GM06990 (cell line): ENCODE data around the gene ZNFX1.

Experiments
- DNase-seq: peaks from one replicate; pipeline ENCODE4 v3.0.0-alpha.2; 2011; ENCODE audit not compliant: insufficient read length; ENCODE audit errors: extremely low read depth
- H3K27me3 ChIP-seq: replicated peaks from 2 replicates; pipeline ENCODE4 v1.6.0; 2011; ENCODE audit warnings: low read length; ENCODE audit not compliant: control insufficient read depth, insufficient read depth
- H3K36me3 ChIP-seq: 2 replicates; pipeline ENCODE4 v1.5.1; 2011; ENCODE audit warnings: low read length; ENCODE audit not compliant: control insufficient read depth, insufficient read depth
- H3K4me3 ChIP-seq: replicated peaks from 2 replicates; pipeline ENCODE4 v1.5.1; 2011; ENCODE audit warnings: low read depth, mild to moderate bottlenecking, control low read depth, low read length
- TF ChIP-seq, protein P1 (sequence below): IDR thresholded peaks from 2 replicates; pipeline ENCODE4 v1.5.1; 2011; ENCODE audit warnings: low read length, control low read depth, mild to moderate bottlenecking, inconsistent platforms; ENCODE audit not compliant: insufficient read depth, poor library complexity, severe bottlenecking

Gene ZNFX1

DNA sequence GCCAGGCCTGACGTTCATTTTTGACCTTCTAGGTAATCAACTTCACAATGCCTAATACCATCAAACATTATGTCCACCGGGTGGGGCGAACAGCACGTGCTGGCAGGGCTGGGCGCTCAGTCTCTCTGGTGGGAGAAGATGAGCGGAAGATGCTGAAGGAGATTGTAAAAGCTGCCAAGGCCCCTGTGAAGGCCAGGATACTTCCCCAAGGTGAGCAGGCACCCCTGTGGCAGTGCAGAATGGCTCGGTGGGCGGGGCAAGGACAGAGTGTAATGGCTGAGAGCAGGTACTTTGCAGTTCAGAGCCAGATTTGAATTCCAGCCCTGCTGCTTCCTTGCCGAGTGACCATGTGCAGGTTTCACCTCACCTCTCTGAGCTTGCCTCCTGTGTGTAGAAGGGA is 41.6 kb downstream of the ZNFX1 start:
- Histone ChIP-seq H3K27me3 (no peaks in the 10 kb centered on the region), H3K36me3 (peaks cover 35% of the 10 kb centered on the region), H3K4me3 (no peak overlapping the region)
- TF ChIP-seq, protein P1, sequence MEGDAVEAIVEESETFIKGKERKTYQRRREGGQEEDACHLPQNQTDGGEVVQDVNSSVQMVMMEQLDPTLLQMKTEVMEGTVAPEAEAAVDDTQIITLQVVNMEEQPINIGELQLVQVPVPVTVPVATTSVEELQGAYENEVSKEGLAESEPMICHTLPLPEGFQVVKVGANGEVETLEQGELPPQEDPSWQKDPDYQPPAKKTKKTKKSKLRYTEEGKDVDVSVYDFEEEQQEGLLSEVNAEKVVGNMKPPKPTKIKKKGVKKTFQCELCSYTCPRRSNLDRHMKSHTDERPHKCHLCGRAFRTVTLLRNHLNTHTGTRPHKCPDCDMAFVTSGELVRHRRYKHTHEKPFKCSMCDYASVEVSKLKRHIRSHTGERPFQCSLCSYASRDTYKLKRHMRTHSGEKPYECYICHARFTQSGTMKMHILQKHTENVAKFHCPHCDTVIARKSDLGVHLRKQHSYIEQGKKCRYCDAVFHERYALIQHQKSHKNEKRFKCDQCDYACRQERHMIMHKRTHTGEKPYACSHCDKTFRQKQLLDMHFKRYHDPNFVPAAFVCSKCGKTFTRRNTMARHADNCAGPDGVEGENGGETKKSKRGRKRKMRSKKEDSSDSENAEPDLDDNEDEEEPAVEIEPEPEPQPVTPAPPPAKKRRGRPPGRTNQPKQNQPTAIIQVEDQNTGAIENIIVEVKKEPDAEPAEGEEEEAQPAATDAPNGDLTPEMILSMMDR: no peak
- DNase-seq: no peak

DNA sequence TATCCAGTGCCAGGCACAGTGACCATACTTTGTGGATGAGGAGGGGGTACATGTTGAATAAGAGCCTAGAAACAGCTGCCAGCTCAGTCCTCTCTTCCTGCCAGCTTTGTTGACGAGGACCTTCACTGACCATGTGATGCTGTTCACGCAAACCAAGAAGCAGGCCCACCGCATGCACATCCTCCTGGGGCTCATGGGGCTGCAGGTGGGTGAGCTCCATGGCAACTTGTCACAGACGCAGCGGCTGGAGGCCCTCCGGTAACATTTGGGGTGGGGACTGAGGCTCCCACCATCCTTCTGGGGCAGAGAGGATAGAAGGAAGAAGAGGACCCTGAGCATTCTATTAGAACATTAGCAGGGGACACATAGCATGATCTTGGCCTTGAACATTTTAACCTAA is 43.0 kb downstream of the ZNFX1 start:
- TF ChIP-seq, protein P1: no peak
- DNase-seq: no peak
- H3K4me3 ChIP-seq: no peak overlapping the region
- peaks cover 45% of the 10 kb centered on the region for H3K36me3 ChIP-seq
- no peaks in the 10 kb centered on the region for H3K27me3 ChIP-seq

DNA sequence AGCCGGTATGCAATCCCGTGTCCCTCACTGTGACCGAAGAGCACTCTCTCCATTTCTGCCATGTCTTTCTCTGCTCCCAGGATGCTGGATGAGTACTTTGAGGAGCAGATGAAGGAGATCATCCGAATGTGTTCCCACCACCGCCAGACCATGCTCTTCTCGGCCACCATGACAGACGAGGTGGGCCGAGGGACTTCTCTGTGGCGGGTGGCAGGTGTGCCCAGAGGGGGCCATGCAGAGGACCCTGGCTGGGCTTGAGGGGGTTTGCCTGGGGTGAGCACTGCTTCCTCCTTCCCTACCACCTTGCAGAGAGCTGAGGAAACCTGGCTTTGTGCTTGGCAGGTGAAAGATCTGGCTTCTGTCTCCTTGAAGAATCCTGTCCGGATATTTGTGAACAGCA is 44.6 kb downstream of the ZNFX1 start:
- TF ChIP-seq, protein P1: no peak
- peaks cover 41% of the 10 kb centered on the region for H3K36me3 ChIP-seq
- no peak for DNase-seq
- no peak overlapping the region for H3K4me3 ChIP-seq
- H3K27me3 ChIP-seq: no peaks in the 10 kb centered on the region

DNA sequence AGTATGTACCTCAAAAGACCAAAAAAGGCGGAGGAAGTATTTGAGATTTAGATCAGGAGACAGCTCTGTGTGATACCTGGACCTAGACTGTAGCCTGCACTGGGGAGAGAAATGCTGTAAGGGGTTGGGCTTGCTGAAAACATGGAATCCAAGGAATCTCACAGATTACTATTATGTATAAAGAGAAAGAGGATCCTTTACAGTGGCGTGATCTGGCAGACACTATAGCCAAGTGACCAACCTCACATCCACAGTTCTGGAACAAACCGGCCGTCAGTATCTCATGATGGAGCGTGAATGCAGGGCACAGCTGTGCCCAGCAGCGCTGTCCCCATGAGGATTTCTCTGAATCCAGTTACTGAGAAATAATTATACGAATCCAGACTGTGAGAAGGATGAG is 46.4 kb downstream of the ZNFX1 start:
- DNase-seq: no peak
- peaks cover 39% of the 10 kb centered on the region for H3K36me3 ChIP-seq
- TF ChIP-seq, protein P1: no peak
- H3K27me3 ChIP-seq: no peaks in the 10 kb centered on the region
- no peak overlapping the region for H3K4me3 ChIP-seq

DNA sequence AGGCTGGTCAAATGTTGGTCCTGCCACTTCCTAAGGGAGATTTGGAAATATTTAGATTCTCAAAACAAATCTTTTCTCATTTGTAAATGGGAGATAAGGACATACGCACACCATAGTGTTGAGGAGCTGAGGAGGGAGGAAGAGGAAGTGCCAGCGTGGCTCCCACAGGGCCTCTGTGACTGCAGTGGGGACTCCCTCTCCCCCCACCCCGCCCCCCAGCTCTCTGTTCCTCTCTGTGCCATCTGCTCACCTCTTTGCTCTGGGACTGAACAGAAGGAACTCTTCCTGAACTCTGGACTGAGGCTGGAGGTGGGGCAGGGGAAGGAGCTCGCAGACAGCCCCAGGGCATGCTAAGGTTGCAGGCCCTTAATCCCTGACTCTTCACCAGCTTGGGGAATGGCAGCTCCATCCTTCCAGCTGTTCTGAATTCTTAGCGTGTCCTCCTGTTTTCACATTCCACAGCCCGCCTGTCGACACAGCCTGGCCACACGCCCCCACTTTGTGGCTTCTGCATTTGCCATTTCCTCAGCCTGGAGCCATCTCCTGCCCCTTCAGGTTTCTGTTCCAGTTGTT is 47.2 kb downstream of the ZNFX1 start:
- H3K27me3 ChIP-seq: no peaks in the 10 kb centered on the region
- TF ChIP-seq, protein P1: no peak
- no peak for DNase-seq
- H3K4me3 ChIP-seq: no peak overlapping the region
- peaks cover 37% of the 10 kb centered on the region for H3K36me3 ChIP-seq

- Histone ChIP-seq H3K36me3 (peaks cover 35% of the 10 kb centered on the region), H3K4me3 (no peak overlapping the region), H3K27me3 (no peaks in the 10 kb centered on the region)
- DNase-seq: no peak
- TF ChIP-seq, protein P1: no peak
Measured at GRCh38 chr20:49230021-49230420, 47.8 kb downstream of the ZNFX1 start.
